Mucosa of rectum (tissue), 2 donors: ENCODE results near the gene CERK.
"Not testable (repeated sequence)": the region's sequence is repeated elsewhere in the genome, so short reads cannot be mapped to it uniquely, and the experiment has no call there.

Source experiments
- H3K27ac ChIP-seq, 2 donors: one replicate each; pipeline ENCODE4 v1.7.0; 2013; ENCODE audit warnings: inconsistent platforms in 2 of 2, low read depth in 2 of 2, low read length in 2 of 2
- H3K27me3 ChIP-seq, 2 donors: one replicate each; pipeline ENCODE4 v1.7.0; 2013; ENCODE audit warnings: low read length in 2 of 2; ENCODE audit not compliant: control insufficient read depth in 2 of 2, insufficient read depth in 2 of 2
- H3K36me3 ChIP-seq, 2 donors: one replicate each; pipeline ENCODE4 v1.7.0; 2013; ENCODE audit warnings: low read length in 2 of 2; ENCODE audit not compliant: control insufficient read depth in 2 of 2, insufficient read depth in 2 of 2
- H3K4me1 ChIP-seq, 2 donors: one replicate each; pipeline ENCODE4 v1.7.0; 2013; ENCODE audit warnings: low read length in 2 of 2, mild to moderate bottlenecking in 1 of 2; ENCODE audit not compliant: control insufficient read depth in 2 of 2, insufficient read depth in 2 of 2
- H3K4me3 ChIP-seq, 2 donors: one replicate each; pipeline ENCODE4 v1.7.0; 2013; ENCODE audit warnings: low read length in 2 of 2
- H3K9ac ChIP-seq, 2 donors: one replicate each; pipeline ENCODE4 v1.7.0; 2013; ENCODE audit warnings: low read length in 2 of 2, low read depth in 1 of 2, mild to moderate bottlenecking in 1 of 2
- H3K9me3 ChIP-seq, 2 donors: one replicate each; pipeline ENCODE4 v1.7.0; 2013; ENCODE audit warnings: low read length in 2 of 2; ENCODE audit not compliant: control insufficient read depth in 2 of 2
- donor health status: healthy.
- donor health status: Normal muscosa, but diverticular disease.

The CERK gene

GRCh38 chr22:46641811-46642266, 96.2 kb downstream of the CERK start:
- Histone ChIP-seq H3K27ac (no peak overlapping the region), H3K9ac (no peak overlapping the region), H3K27me3 (no peaks in the 10 kb centered on the region), H3K9me3 (no peaks in the 10 kb centered on the region), H3K36me3 (peaks cover 22% of the 10 kb centered on the region in 2 donors), H3K4me1 (peaks cover 3 to 16% of the 10 kb centered on the region in 2 donors), H3K4me3 (no peak overlapping the region)

GRCh38 chr22:46640293-46641055, 97.6 kb downstream of the CERK start:
- Histone ChIP-seq H3K4me1 (peaks cover 0 to 8% of the 10 kb centered on the region in 2 donors), H3K27me3 (no peaks in the 10 kb centered on the region), H3K36me3 (peaks cover 22% of the 10 kb centered on the region in 2 donors), H3K9me3 (no peaks in the 10 kb centered on the region), H3K4me3 (no peak overlapping the region), H3K27ac (no peak overlapping the region), H3K9ac (no peak overlapping the region)

- Histone ChIP-seq H3K27ac (no peak overlapping the region), H3K36me3 (peaks cover 22% of the 10 kb centered on the region in 2 donors), H3K4me3 (no peak overlapping the region), H3K9ac (no peak overlapping the region), H3K9me3 (no peaks in the 10 kb centered on the region), H3K4me1 (peaks cover 0 to 5% of the 10 kb centered on the region in 2 donors), H3K27me3 (no peaks in the 10 kb centered on the region)
Observed at GRCh38 chr22:46639843-46640242, 98.2 kb downstream of the CERK start.

DNA sequence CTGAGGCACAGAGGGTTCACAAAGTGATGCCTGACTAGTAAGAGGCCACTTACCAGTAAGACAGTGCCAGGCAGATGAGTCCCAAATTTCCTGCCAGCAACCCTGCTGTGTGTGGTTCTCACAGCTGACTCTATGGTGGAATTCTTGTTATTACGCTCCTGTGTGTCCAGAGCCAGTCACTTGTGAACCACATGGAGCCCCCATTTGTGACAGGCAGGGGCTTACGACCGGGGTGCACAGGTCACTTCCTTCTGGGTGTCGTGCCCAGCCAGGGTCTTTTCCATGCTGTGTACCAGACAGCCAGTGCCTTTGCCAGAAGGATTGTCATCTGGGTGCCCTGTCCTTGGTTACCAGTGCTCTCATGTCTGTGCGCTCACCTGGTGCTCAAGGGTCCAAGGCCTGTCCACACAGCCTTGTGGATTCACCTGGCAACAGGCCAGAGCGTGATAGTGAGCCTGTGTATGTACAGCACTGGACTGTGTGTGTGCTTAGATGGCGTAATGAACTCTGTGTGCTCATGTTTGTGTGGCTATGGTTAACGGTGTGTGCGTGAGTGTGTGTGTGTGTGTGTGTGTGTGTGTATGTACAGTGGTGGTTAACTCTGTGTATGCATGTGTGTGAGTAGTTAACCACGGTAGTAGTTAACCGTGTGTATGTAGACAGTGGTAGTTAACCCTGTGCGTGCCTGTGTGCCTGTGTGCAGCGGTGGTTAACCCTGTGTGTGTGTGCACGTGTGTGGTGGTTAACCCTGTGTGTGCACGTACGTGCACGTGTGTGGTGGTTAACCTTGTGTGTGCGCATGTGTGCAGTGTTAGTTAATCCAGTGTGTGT, 99.2 kb downstream of the CERK start:
- Histone ChIP-seq H3K36me3 (peaks cover 16 to 22% of the 10 kb centered on the region in 2 donors), H3K9me3 (no peaks in the 10 kb centered on the region), H3K4me1 (peaks cover 5 to 15% of the 10 kb centered on the region in 2 donors)

GRCh38 chr22:46637711-46638600, 100.1 kb downstream of the CERK start:
- Histone ChIP-seq H3K9me3 (no peaks in the 10 kb centered on the region), H3K27me3 (no peaks in the 10 kb centered on the region), H3K36me3 (peaks cover 20% of the 10 kb centered on the region in 2 donors), H3K9ac (no peak overlapping the region), H3K4me3 (no peak overlapping the region), H3K4me1 (peaks cover 5 to 22% of the 10 kb centered on the region in 2 donors), H3K27ac (no peak overlapping the region)

More for the DNA sequence above, 99.2 kb downstream of the CERK start:
- Histone ChIP-seq H3K9ac (peak overlapping the region in 1 of 2 donors; percentile 28), H3K4me3 (no peak overlapping the region), H3K27me3 (no peaks in the 10 kb centered on the region), H3K27ac (no peak overlapping the region)

DNA sequence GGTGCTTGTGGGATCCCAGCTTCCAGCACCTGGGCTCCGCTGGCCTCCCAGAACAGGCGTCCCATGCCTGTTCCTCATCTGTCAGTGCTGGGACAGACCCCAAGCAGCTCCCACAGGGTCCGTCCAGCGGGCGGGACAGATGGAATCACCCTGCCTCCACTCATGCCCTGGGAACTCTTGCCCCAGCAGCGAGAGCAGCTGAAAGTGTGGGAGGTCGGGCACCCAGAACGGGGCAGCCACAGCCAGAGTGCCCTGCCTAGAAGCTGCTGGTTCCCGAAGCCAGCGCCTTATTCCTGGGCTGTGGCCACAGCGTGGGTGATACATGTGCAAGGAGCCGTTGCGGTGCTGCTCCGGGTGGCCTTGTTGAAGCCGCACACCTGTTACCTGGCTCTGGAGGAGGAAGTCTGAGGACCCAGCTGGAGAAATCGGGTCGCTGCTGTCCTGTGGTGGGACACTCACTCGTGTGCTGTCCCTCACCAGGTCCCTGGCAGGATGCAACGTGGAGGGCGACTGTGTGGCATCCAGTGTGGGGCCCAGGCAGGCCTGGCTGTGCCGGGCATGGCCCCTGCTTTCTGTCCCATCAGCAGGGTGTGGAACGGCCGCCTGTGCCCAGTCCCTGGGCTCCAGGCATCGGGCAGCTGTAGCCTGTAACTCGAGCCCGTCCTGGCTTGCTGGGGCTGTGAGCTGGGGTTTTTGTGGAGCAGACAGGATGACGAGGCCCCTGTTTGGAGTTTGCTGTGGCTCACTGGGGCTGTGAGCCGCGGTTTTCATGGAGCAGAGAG, 101.6 kb downstream of the CERK start:
- peak overlapping the region in 1 of 2 donors; percentile 18 for H3K9ac ChIP-seq
- no peaks in the 10 kb centered on the region for H3K27me3 ChIP-seq
- H3K27ac ChIP-seq = peak overlapping the region; percentile 56 to 64
- peaks cover 5 to 22% of the 10 kb centered on the region in 2 donors for H3K4me1 ChIP-seq
- H3K9me3 ChIP-seq = no peaks in the 10 kb centered on the region
- peaks cover 17 to 20% of the 10 kb centered on the region in 2 donors for H3K36me3 ChIP-seq
- no peak overlapping the region for H3K4me3 ChIP-seq

DNA sequence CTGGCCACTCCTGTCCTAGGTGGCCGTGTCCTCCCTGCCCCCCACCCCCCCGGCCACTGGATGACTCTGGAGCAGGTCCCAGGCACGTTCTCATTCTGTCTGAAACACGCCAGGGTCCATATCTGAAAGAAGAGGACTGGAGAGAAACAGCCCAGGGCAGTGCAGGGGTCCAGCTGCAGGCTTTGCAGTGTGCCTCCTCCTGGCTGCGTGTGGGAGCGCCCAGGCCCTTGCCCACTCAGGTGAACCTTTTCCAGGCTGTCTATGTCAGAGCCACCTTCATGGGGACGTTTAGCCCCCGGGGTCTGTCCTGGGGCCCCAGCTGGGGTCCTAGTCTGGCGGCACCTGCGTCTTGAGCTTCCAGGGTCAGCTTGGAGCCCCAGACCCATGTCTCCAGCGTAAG, 102.3 kb downstream of the CERK start:
- Histone ChIP-seq H3K9ac (peak overlapping the region in 1 of 2 donors; percentile 18), H3K36me3 (peaks cover 17 to 24% of the 10 kb centered on the region in 2 donors), H3K4me3 (no peak overlapping the region), H3K27me3 (no peaks in the 10 kb centered on the region), H3K9me3 (no peaks in the 10 kb centered on the region), H3K4me1 (peaks cover 5 to 22% of the 10 kb centered on the region in 2 donors), H3K27ac (peak overlapping the region; percentile 56 to 64)

GRCh38 chr22:46634973-46635685, 102.9 kb downstream of the CERK start:
- peak overlapping the region; percentile 56 to 64 for H3K27ac ChIP-seq
- peaks cover 5 to 22% of the 10 kb centered on the region in 2 donors for H3K4me1 ChIP-seq
- H3K27me3 ChIP-seq, H3K9me3 ChIP-seq, H3K4me3 ChIP-seq, H3K9ac ChIP-seq: not testable (repeated sequence)
- H3K36me3 ChIP-seq = peaks cover 18 to 22% of the 10 kb centered on the region in 2 donors
